HepG2 (cell line): Measurements from ENCODE around the gene TIAM1. TPM values are rescaled to one million over a fixed set of nuclear protein-coding genes. Genes with fewer than 3 reads are reported as not detected.

ENCODE experiments used
- ATAC-seq: fragments of 200-7000 bp; cut with Tn5 transposase; 3 replicates; pipeline ENCODE4 v1.9.1; 2020; ENCODE audit warnings: mild to moderate bottlenecking, moderate library complexity
- BruUV-seq: library from RNA; stranded (reverse); fragments of 400-500 nt; replicated peaks from 2 replicates; lab custom pipeline; 2021; lab: Mats Ljungman, UMichigan
- CTCF ChIA-PET: fragments of 300-600 bp; formaldehyde crosslinking; extraction: SDS; loops from one replicate; lab custom pipeline; 2021; ENCODE audit warnings: low total read pairs, inconsistent platforms, low intra/inter-chr PET ratio; lab: Yijun Ruan, JAX
- POLR2A ChIA-PET: fragments of 350-600 bp; sonication (Branson Sonifier 250); formaldehyde crosslinking; loops from one replicate; lab custom pipeline; 2020; ENCODE audit warnings: antibody characterized with exemption, inconsistent platforms; lab: Yijun Ruan, JAX
- DNase-seq: peaks from one replicate; pipeline ENCODE4 v3.0.0-alpha.2; 2015; ENCODE audit warnings: low spot score
- FAIRE-seq: peaks from 3 replicates; lab custom pipeline; 2011; peaks lifted over from hg19 to GRCh38; lab: Jason Lieb, UNC
- H2AFZ ChIP-seq: one replicate; pipeline ENCODE4 v1.6.1; 2011; ENCODE audit warnings: low read length, inconsistent platforms
- H3K27ac ChIP-seq: fragments of 300-600 bp; 3 replicates; pipeline ENCODE4 v1.8.0; 2011; ENCODE audit warnings: mixed run types, mild to moderate bottlenecking, mixed read lengths, low read length, inconsistent platforms; ENCODE audit not compliant: insufficient read depth; ENCODE audit errors: extremely low read length
- H3K27me3 ChIP-seq, 2 experiments: fragments of 200-600 bp in 1 of 2; 2 replicates in 1 of 2; 3 replicates in 1 of 2; pipeline versions ENCODE4 v1.6.0 to v1.8.0; 2011; ENCODE audit warnings: low read length in 2 of 2, mild to moderate bottlenecking in 2 of 2, moderate library complexity in 2 of 2, inconsistent platforms in 1 of 2; ENCODE audit not compliant: insufficient read depth in 2 of 2, control insufficient read depth in 1 of 2
- H3K36me3 ChIP-seq, 2 experiments: fragments of 200-600 bp in 1 of 2; replicated peaks in 1 of 2; 2 replicates in 1 of 2; 3 replicates in 1 of 2; pipeline versions ENCODE4 v1.5.1 to v1.8.0; 2011; ENCODE audit warnings: low read length in 2 of 2, inconsistent platforms in 1 of 2; ENCODE audit not compliant: insufficient read depth in 2 of 2, control insufficient read depth in 1 of 2
- H3K4me1 ChIP-seq: 2 replicates; pipeline ENCODE4 v1.5.1; 2012; ENCODE audit warnings: low read length, inconsistent platforms; ENCODE audit not compliant: insufficient read depth
- H3K4me2 ChIP-seq: 2 replicates; pipeline ENCODE4 v1.6.0; 2011; ENCODE audit warnings: low read depth, low read length, inconsistent platforms
- H3K4me3 ChIP-seq, 3 experiments: fragments of 200-600 bp in 1 of 3; sonication (generic), shearing (Covaris generic) in 1 of 3; replicated peaks in 1 of 3; 2 replicates each; pipeline ENCODE4 v1.5.1; 2011 to 2016; ENCODE audit warnings: low read length in 3 of 3, inconsistent platforms in 2 of 3, low read depth in 2 of 3, mild to moderate bottlenecking in 2 of 3, control low read depth in 1 of 3, mixed read lengths in 1 of 3; ENCODE audit not compliant: insufficient read depth in 1 of 3
- H3K79me2 ChIP-seq: one replicate; pipeline ENCODE4 v1.6.1; 2011; ENCODE audit warnings: low read length, inconsistent platforms; ENCODE audit not compliant: insufficient read depth
- H3K9ac ChIP-seq: 2 replicates; pipeline ENCODE4 v1.6.0; 2011; ENCODE audit warnings: mild to moderate bottlenecking, low read depth, low read length, inconsistent platforms; ENCODE audit not compliant: insufficient read depth
- H3K9me3 ChIP-seq: 2 replicates; pipeline ENCODE4 v1.5.1; 2012; ENCODE audit warnings: mild to moderate bottlenecking, low read length
- H4K20me1 ChIP-seq: 2 replicates; pipeline ENCODE4 v1.6.0; 2011; ENCODE audit warnings: inconsistent platforms, mild to moderate bottlenecking, low read length, moderate library complexity; ENCODE audit not compliant: insufficient read depth
- CSRNP1 ChIP-seq: sonication (generic); formaldehyde crosslinking; IDR thresholded peaks from 2 replicates; pipeline ENCODE4 v1.8.1; 2023; ENCODE audit warnings: mild to moderate bottlenecking, missing genetic modification reagents
- EHMT2 ChIP-seq: fragments of 200-600 bp; sonication (generic); IDR thresholded peaks from 2 replicates; pipeline ENCODE4 v1.7.0; 2017; ENCODE audit warnings: antibody characterized with exemption, low read depth, low read length, borderline replicate concordance
- NFKBIZ ChIP-seq: IDR thresholded peaks from 2 replicates; pipeline ENCODE4 v1.6.1; 2018; ENCODE audit warnings: missing genetic modification reagents, missing compliant biosample characterization
- NR2F1 ChIP-seq, 2 experiments: fragments of 450-650 bp in 1 of 2; formaldehyde crosslinking in 1 of 2; IDR thresholded peaks; 2 replicates each; pipeline versions ENCODE4 v1.5.0 to v1.6.1; 2016 to 2020; ENCODE audit warnings: mild to moderate bottlenecking in 1 of 2, missing compliant biosample characterization in 1 of 2, missing genetic modification reagents in 1 of 2, moderate library complexity in 1 of 2
- REL ChIP-seq: sonication (generic); formaldehyde crosslinking; conservative IDR thresholded peaks from 2 replicates; pipeline ENCODE4 v1.8.0; 2022; ENCODE audit warnings: mild to moderate bottlenecking, missing genetic modification reagents, moderate library complexity
- ZBTB37 ChIP-seq: sonication (generic); formaldehyde crosslinking; IDR thresholded peaks from 2 replicates; pipeline ENCODE4 v1.4.0; 2020; ENCODE audit warnings: mild to moderate bottlenecking, missing genetic modification reagents
- ZBTB38 ChIP-seq: sonication (generic); formaldehyde crosslinking; IDR thresholded peaks from 2 replicates; pipeline ENCODE4 v1.5.1; 2020; ENCODE audit warnings: mild to moderate bottlenecking, missing genetic modification reagents
- ZNF530 ChIP-seq: sonication (generic); formaldehyde crosslinking; IDR thresholded peaks from 2 replicates; pipeline ENCODE4 v1.5.0; 2020; ENCODE audit warnings: low read depth, mild to moderate bottlenecking, missing genetic modification reagents
- ZNF562 ChIP-seq: sonication (generic); formaldehyde crosslinking; IDR thresholded peaks from 2 replicates; pipeline ENCODE4 v1.8.0; 2022; ENCODE audit warnings: missing genetic modification reagents, borderline replicate concordance
- WGBS: methylation state at CpG from one replicate; pipeline ENCODE4 v1.1.6; 2017; ENCODE audit warnings: low lambda C conversion rate; 5-methylcytosine and 5-hydroxymethylcytosine counted together
- in situ Hi-C: cut with HindIII; loops from 2 replicates; pipeline ENCODE4 v1.10.0; 2017; ENCODE audit warnings: low pct_unique_long_range_greater_than_20kb; ENCODE audit not compliant: extremely low pct_ligation_motif_present
- intact Hi-C: fragments of 100-400 bp; cut with micrococcal nuclease; formaldehyde crosslinking; loops from one replicate; pipeline ENCODE4 v1.10.0; 2022; ENCODE audit not compliant: unreplicated experiment
- polyA plus RNA-seq, 8 experiments: library from polyadenylated mRNA; depleted of rRNA in 3 of 8; stranded (reverse) in 7 of 8; unstranded in 1 of 8; fragments of >200 nt; fragmentation: Illumina TruSeq in 4 of 8; extraction: Trizol in 4 of 8; gene quantifications; 2 replicates each; pipeline versions ENCODE4 v1.2.1 to v1.2.3, GENCODE V29; 2011 to 2016; ENCODE audit warnings: low read depth in 4 of 8, missing spikeins in 1 of 8, mixed read lengths in 1 of 8; ENCODE audit not compliant: insufficient read depth in 1 of 8
- total RNA-seq, 5 experiments: library from RNA; depleted of rRNA; stranded (reverse); fragments of >200 nt; fragmentation: Illumina TruSeq; extraction: Trizol; gene quantifications; 2 replicates each; pipeline ENCODE4 v1.2.3, GENCODE V29; 2016; ENCODE audit warnings: low read depth in 1 of 5
- TF ChIP-seq, protein P1 (sequence below): sonication (generic); formaldehyde crosslinking; IDR thresholded peaks from 2 replicates; pipeline ENCODE4 v1.9.0; 2021; ENCODE audit warnings: mild to moderate bottlenecking, missing genetic modification reagents

The TIAM1 gene
- total and polyA plus RNA-seq, 2 of the 13 experiments (the other 11 are each of a cell fraction or from before 2014, with no cell fraction given), result 0.13 to 0.24 TPM

DNA sequence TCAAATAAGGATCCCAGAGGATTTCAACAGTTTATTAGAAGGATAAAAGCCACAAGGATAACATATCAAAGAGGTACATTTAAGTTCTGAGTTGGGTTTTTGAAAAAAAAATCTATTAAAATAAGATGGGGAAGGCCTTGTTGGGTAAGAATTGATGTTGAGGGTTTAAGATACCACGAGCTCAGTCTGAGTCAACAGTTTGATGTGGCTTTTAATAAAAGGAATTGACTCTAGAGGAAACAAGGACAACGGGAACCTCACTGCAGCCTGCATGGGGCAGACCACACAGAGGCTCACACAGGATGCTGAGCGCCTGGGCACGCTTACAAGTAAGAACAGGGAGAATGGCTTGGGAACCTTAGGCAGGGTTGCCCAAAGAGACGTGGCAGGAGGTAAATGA is 107.5 kb downstream of the TIAM1 start:
- no peaks in the 10 kb centered on the region for H3K79me2 ChIP-seq
- ATAC-seq (no peak), DNase-seq (no peak), FAIRE-seq (no peak)
- 23% methylated on average over 5 of the region's 5 CpGs for WGBS
- no peaks in the 10 kb centered on the region for H3K27me3 ChIP-seq
- H3K4me1 ChIP-seq, result no peaks in the 10 kb centered on the region
- H3K4me2 ChIP-seq, result no peak overlapping the region
- in situ Hi-C loops (no loop called here), intact Hi-C loops (no loop called here)
- H3K36me3 ChIP-seq, result no peaks in the 10 kb centered on the region
- H4K20me1 ChIP-seq, result no peaks in the 10 kb centered on the region
- H2AFZ ChIP-seq, result no peak overlapping the region
- POLR2A ChIA-PET, result no interaction called here
- no peak overlapping the region for H3K9ac ChIP-seq
- BruUV-seq, result no TSS peak
- H3K27ac ChIP-seq, result no peak overlapping the region
- CTCF ChIA-PET, result no interaction called here
- peaks cover 19% of the 10 kb centered on the region for H3K9me3 ChIP-seq
- H3K4me3 ChIP-seq, result no peak overlapping the region
- no peak for TF ChIP-seq ZBTB37 (CRISPR knock-in tag)
- TF ChIP-seq REL, result no peak
- TF ChIP-seq NR2F1 (CRISPR knock-in tag; IDR thresholded peaks at IDR 0.05), result no peak
- no peak for TF ChIP-seq ZBTB38 (CRISPR knock-in tag)
- TF ChIP-seq, protein P1, sequence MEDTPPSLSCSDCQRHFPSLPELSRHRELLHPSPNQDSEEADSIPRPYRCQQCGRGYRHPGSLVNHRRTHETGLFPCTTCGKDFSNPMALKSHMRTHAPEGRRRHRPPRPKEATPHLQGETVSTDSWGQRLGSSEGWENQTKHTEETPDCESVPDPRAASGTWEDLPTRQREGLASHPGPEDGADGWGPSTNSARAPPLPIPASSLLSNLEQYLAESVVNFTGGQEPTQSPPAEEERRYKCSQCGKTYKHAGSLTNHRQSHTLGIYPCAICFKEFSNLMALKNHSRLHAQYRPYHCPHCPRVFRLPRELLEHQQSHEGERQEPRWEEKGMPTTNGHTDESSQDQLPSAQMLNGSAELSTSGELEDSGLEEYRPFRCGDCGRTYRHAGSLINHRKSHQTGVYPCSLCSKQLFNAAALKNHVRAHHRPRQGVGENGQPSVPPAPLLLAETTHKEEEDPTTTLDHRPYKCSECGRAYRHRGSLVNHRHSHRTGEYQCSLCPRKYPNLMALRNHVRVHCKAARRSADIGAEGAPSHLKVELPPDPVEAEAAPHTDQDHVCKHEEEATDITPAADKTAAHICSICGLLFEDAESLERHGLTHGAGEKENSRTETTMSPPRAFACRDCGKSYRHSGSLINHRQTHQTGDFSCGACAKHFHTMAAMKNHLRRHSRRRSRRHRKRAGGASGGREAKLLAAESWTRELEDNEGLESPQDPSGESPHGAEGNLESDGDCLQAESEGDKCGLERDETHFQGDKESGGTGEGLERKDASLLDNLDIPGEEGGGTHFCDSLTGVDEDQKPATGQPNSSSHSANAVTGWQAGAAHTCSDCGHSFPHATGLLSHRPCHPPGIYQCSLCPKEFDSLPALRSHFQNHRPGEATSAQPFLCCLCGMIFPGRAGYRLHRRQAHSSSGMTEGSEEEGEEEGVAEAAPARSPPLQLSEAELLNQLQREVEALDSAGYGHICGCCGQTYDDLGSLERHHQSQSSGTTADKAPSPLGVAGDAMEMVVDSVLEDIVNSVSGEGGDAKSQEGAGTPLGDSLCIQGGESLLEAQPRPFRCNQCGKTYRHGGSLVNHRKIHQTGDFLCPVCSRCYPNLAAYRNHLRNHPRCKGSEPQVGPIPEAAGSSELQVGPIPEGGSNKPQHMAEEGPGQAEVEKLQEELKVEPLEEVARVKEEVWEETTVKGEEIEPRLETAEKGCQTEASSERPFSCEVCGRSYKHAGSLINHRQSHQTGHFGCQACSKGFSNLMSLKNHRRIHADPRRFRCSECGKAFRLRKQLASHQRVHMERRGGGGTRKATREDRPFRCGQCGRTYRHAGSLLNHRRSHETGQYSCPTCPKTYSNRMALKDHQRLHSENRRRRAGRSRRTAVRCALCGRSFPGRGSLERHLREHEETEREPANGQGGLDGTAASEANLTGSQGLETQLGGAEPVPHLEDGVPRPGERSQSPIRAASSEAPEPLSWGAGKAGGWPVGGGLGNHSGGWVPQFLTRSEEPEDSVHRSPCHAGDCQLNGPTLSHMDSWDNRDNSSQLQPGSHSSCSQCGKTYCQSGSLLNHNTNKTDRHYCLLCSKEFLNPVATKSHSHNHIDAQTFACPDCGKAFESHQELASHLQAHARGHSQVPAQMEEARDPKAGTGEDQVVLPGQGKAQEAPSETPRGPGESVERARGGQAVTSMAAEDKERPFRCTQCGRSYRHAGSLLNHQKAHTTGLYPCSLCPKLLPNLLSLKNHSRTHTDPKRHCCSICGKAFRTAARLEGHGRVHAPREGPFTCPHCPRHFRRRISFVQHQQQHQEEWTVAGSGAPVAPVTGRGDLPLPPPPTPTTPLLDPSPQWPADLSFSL (CRISPR knock-in tag), result no peak
- no peak for TF ChIP-seq CSRNP1
- TF ChIP-seq ZNF530 (CRISPR knock-in tag), result no peak
- TF ChIP-seq ZNF562 (CRISPR knock-in tag), result no peak
- no peak for TF ChIP-seq NFKBIZ
- TF ChIP-seq EHMT2, result no peak
